Measurements from ENCODE around the gene MME. TPM values are rescaled to one million over a fixed set of nuclear protein-coding genes. Genes with fewer than 3 reads are reported as not detected.

Gene MME
- total and polyA plus RNA-seq, 2 donors from 2014 or later = 8.4 to 126 TPM

DNA sequence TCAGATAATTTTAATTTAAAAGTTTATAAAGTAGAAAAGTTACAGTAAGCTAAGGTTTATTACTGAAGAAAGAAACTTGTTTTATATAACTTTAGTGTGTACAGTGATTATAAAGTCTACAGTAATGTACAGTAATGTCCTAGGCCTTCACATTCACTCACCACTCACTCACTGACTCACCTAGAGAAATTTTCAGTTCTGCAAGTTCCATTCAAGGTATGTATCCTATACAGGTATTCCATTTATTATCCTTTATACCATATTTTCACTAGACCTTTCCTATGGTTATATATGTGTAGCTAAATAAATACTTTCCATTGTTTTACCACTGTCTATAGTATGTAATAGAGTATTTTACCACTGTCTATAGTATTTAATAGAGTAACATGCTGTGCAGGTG is 33.2 kb upstream of the MME start:
- no peak for FAIRE-seq
- intact Hi-C loops (cut with DNase I) = no loop called here

DNA sequence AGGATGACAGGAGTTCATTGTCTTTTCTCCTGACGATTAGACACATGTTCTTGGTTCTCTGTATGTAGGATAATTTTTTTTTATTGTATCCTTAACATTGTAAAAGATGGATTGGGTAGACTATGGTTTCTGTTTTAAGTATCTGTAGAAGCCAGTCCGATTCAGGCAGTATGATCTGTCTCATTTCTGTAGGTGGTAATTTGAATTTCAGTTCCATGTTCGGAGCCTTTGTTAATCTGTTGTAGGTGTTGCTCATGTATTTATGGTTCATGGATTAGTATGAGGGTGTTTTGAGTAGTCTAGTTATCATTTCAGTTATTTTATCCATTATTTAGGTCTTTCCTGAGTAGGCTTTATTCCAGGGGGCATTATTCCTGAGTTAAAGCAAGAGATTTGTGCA is 32.4 kb upstream of the MME start:
- H3K27me3 ChIP-seq (ENCODE audit: control insufficient read depth, insufficient read depth, low read length) = no peaks in the 10 kb centered on the region
- FAIRE-seq = no peak
- no peak for TF ChIP-seq CTCF (IDR thresholded peaks at IDR 0.05; ENCODE audit: borderline replicate concordance, extremely low read depth, insufficient read depth)
- no peaks in the 10 kb centered on the region for H3K4me1 ChIP-seq (ENCODE audit: control insufficient read depth in 2 of 3, insufficient read depth in 2 of 3, low read depth in 1 of 3, low read length in 3 of 3)
- no peak overlapping the region for H3K27ac ChIP-seq (ENCODE audit: low read depth in 2 of 2, low read length in 2 of 2)
- H3K4me3 ChIP-seq (ENCODE audit: low read length in 3 of 3) = no peak overlapping the region
- no peaks in the 10 kb centered on the region for H3K9me3 ChIP-seq (ENCODE audit: control insufficient read depth in 2 of 3, insufficient read depth in 1 of 3, low read length in 3 of 3)
- intact Hi-C loops (cut with DNase I) = no loop called here
- no peak overlapping the region for H3K9ac ChIP-seq (ENCODE audit: low read length in 3 of 3)
- no peak for DNase-seq
- no peaks in the 10 kb centered on the region for H3K36me3 ChIP-seq (ENCODE audit: control insufficient read depth in 2 of 3, insufficient read depth in 3 of 3, low read length in 3 of 3)

More for the DNA sequence above, 33.2 kb upstream of the MME start:
- no peak overlapping the region for H3K27ac ChIP-seq (ENCODE audit: low read depth in 2 of 2, low read length in 2 of 2)
- no peak overlapping the region for H3K9ac ChIP-seq (ENCODE audit: low read length in 3 of 3)
- H3K27me3 ChIP-seq (ENCODE audit: control insufficient read depth, insufficient read depth, low read length) = no peaks in the 10 kb centered on the region
- no peak overlapping the region for H3K4me3 ChIP-seq (ENCODE audit: low read length in 3 of 3)
- H3K36me3 ChIP-seq (ENCODE audit: control insufficient read depth in 2 of 3, insufficient read depth in 3 of 3, low read length in 3 of 3) = no peaks in the 10 kb centered on the region
- no peak for DNase-seq
- H3K4me1 ChIP-seq (ENCODE audit: control insufficient read depth in 2 of 3, insufficient read depth in 2 of 3, low read depth in 1 of 3, low read length in 3 of 3) = no peaks in the 10 kb centered on the region
- no peaks in the 10 kb centered on the region for H3K9me3 ChIP-seq (ENCODE audit: control insufficient read depth in 2 of 3, insufficient read depth in 1 of 3, low read length in 3 of 3)
- TF ChIP-seq CTCF (IDR thresholded peaks at IDR 0.05; ENCODE audit: borderline replicate concordance, extremely low read depth, insufficient read depth) = no peak

DNA sequence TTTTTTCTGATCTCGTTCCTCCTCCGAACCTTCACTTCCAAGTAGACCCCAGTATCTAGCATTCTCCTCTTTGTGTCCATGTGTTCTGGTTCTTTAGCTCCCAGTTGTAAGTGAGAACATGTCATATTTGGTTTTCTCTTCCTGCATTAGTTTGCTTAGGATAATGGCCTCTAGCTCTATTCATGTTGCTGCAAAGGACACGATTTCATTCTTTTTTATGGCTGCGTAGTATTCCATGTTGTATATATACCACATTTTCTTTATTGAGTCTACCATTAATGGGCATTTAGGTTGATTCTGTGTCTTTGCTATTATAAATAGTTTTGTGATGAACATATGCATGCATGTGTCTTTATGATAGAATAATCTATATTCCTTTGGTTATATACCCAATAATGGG is 30.2 kb upstream of the MME start:
- intact Hi-C loops (cut with DNase I) = no loop called here
- FAIRE-seq = no peak
- Histone ChIP-seq H3K36me3 (ENCODE audit: control insufficient read depth in 2 of 3, insufficient read depth in 3 of 3, low read length in 3 of 3) (no peaks in the 10 kb centered on the region), H3K4me1 (ENCODE audit: control insufficient read depth in 2 of 3, insufficient read depth in 2 of 3, low read depth in 1 of 3, low read length in 3 of 3) (no peaks in the 10 kb centered on the region), H3K9ac (ENCODE audit: low read length in 3 of 3) (no peak overlapping the region), H3K27me3 (ENCODE audit: control insufficient read depth, insufficient read depth, low read length) (no peaks in the 10 kb centered on the region), H3K9me3 (ENCODE audit: control insufficient read depth in 2 of 3, insufficient read depth in 1 of 3, low read length in 3 of 3) (no peaks in the 10 kb centered on the region), H3K4me3 (ENCODE audit: low read length in 3 of 3) (no peak overlapping the region), H3K27ac (ENCODE audit: low read depth in 2 of 2, low read length in 2 of 2) (no peak overlapping the region)
- DNase-seq = no peak
- no peak for TF ChIP-seq CTCF (IDR thresholded peaks at IDR 0.05; ENCODE audit: borderline replicate concordance, extremely low read depth, insufficient read depth)

GRCh38 chr3:155052470-155052869 is 27.6 kb upstream of the MME start:
- DNase-seq = no peak
- Histone ChIP-seq H3K4me1 (ENCODE audit: control insufficient read depth in 2 of 3, insufficient read depth in 2 of 3, low read depth in 1 of 3, low read length in 3 of 3) (no peaks in the 10 kb centered on the region), H3K27ac (ENCODE audit: low read depth in 2 of 2, low read length in 2 of 2) (no peak overlapping the region), H3K9ac (ENCODE audit: low read length in 3 of 3) (no peak overlapping the region), H3K9me3 (ENCODE audit: control insufficient read depth in 2 of 3, insufficient read depth in 1 of 3, low read length in 3 of 3) (no peaks in the 10 kb centered on the region), H3K27me3 (ENCODE audit: control insufficient read depth, insufficient read depth, low read length) (no peaks in the 10 kb centered on the region), H3K36me3 (ENCODE audit: control insufficient read depth in 2 of 3, insufficient read depth in 3 of 3, low read length in 3 of 3) (no peaks in the 10 kb centered on the region), H3K4me3 (ENCODE audit: low read length in 3 of 3) (no peak overlapping the region)
- intact Hi-C loops (cut with DNase I) = no loop called here
- FAIRE-seq = no peak
- TF ChIP-seq CTCF (IDR thresholded peaks at IDR 0.05; ENCODE audit: borderline replicate concordance, extremely low read depth, insufficient read depth) = no peak

All from kidney (tissue), 14 donors.